ENCODE data around the gene CLDN4.
"Not testable (repeated sequence)": the region's sequence is repeated elsewhere in the genome, so short reads cannot be mapped to it uniquely, and the experiment has no call there.

Gene CLDN4

GRCh38 chr7:73844131-73844547 is 13.3 kb downstream of the CLDN4 start:
- no peak for DNase-seq

- no peak for DNase-seq
Measured at GRCh38 chr7:73844848-73845460, 14.2 kb downstream of the CLDN4 start.

- not testable (repeated sequence) for DNase-seq
Measured at GRCh38 chr7:73845701-73846195, 15.0 kb downstream of the CLDN4 start.

- no peak for DNase-seq
Measured at GRCh38 chr7:73847941-73848723, 17.3 kb downstream of the CLDN4 start.

- peak; percentile 41 for DNase-seq
Measured at GRCh38 chr7:73850781-73851207, 20.0 kb downstream of the CLDN4 start.

GRCh38 chr7:73851410-73852338 is 20.9 kb downstream of the CLDN4 start:
- peak; percentile 78 for DNase-seq

- DNase-seq, result no peak
Measured at GRCh38 chr7:73852500-73852899, 21.7 kb downstream of the CLDN4 start.

- DNase-seq, result no peak
Measured at GRCh38 chr7:73856941-73857340, 26.1 kb downstream of the CLDN4 start.

- DNase-seq, result no peak
Measured at GRCh38 chr7:73858807-73859206, 28.0 kb downstream of the CLDN4 start.

GRCh38 chr7:73860859-73861258 is 30.1 kb downstream of the CLDN4 start, which contains the start of gene TMEM270:
TMEM270 (plus strand) TSS chr7:73861159; CDS start chr7:73861195, 36 bp downstream.
- no peak for DNase-seq

GRCh38 chr7:73861305-73861704 is 30.5 kb downstream of the CLDN4 start:
- no peak for DNase-seq

- DNase-seq, result no peak
Measured at GRCh38 chr7:73864981-73865711, 34.4 kb downstream of the CLDN4 start.

GRCh38 chr7:73865738-73866445 is 35.1 kb downstream of the CLDN4 start:
- peak; percentile 34 for DNase-seq

- DNase-seq, result no peak
Measured at GRCh38 chr7:73866446-73866767, 35.6 kb downstream of the CLDN4 start.

- DNase-seq, result no peak
Measured at GRCh38 chr7:73869011-73869798, 38.4 kb downstream of the CLDN4 start.

GRCh38 chr7:73870041-73870492 is 39.3 kb downstream of the CLDN4 start:
- no peak for DNase-seq

- DNase-seq, result no peak
Measured at GRCh38 chr7:73871163-73872011, 40.6 kb downstream of the CLDN4 start.

GRCh38 chr7:73872056-73872908 is 41.5 kb downstream of the CLDN4 start:
- no peak for DNase-seq

- no peak for DNase-seq
Measured at GRCh38 chr7:73876361-73876760, 45.6 kb downstream of the CLDN4 start.
